HFFc6 (cell line): Measurements from ENCODE around the gene DNAH1. TPM values are rescaled to one million over a fixed set of nuclear protein-coding genes. Genes with fewer than 3 reads are reported as not detected.

Experiments used
- DNase-seq: peaks from one replicate; pipeline ENCODE4 v3.0.0-alpha.2; 2018
- H3K27ac Mint-ChIP-seq: 2 replicates; pipeline ENCODE4 v1.8.0; 2020; ENCODE audit warnings: mild to moderate bottlenecking, mixed read lengths
- H3K27me3 Mint-ChIP-seq: 2 replicates; pipeline ENCODE4 v1.8.0; 2021; ENCODE audit warnings: mild to moderate bottlenecking, moderate library complexity, mixed read lengths; ENCODE audit not compliant: insufficient read depth
- H3K36me3 Mint-ChIP-seq: 2 replicates; pipeline ENCODE4 v1.8.0; 2021; ENCODE audit warnings: low read depth, mixed read lengths
- H3K4me1 Mint-ChIP-seq: 2 replicates; pipeline ENCODE4 v1.8.0; 2020; ENCODE audit warnings: low read depth, mixed read lengths
- H3K4me3 Mint-ChIP-seq: 2 replicates; pipeline ENCODE4 v1.8.0; 2020; ENCODE audit warnings: mild to moderate bottlenecking, moderate library complexity, mixed read lengths
- H3K9me3 Mint-ChIP-seq: 2 replicates; pipeline ENCODE4 v1.8.0; 2020; ENCODE audit warnings: mild to moderate bottlenecking, mixed read lengths
- CTCF ChIP-seq: fragments of 200-600 bp; sonication (generic); IDR thresholded peaks from 2 replicates; pipeline ENCODE4 v1.5.0; 2021; ENCODE audit warnings: antibody characterized with exemption, mild to moderate bottlenecking
- total RNA-seq, 6 experiments: library from RNA; stranded (reverse); fragmentation: NEBNext Ultra II Directional; extraction: Animal tissue kit (Norgen Biotek cat#: 25700); gene quantifications; 2 replicates in 1 of 6; 3 replicates in 5 of 6; pipeline ENCODE4 v1.2.3, GENCODE V29; 2021

DNAH1 gene
- total RNA-seq, 6 experiments from 2014 or later: 1.4 to 2.1 (median 1.8) TPM

DNA sequence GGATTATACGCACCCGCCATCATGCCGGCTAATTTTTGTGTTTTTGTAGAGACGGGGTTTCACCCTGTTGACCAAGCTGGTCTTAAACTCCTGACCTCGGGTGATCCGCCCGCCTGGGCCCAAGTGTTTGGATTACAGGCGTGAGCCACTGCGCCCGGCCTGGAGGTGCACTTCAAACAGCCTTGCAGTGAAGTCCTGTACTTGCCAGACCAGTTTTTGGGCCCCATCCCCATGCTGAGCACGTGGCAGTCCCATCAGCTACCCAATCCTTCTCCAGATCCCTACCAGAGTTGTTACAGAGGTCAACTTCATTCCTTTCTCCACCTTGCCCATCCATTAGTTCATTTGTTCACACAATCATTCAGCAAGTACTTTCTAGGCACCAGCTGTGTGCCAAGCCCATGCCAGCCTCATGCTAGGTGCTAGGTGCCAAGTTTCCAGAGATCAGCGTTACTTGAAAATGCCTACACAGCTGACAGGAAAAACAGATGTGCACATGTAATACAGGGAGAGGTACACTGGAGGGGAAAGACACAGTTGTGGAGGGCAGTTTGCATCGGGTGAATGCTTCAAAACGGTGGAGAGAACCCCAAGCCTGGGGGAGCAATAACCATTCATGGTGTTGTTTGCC lies 2.2 kb downstream of the DNAH1 start:
- H3K27ac Mint-ChIP-seq: no peak overlapping the region

GRCh38 chr3:52319921-52320595 lies 3.9 kb downstream of the DNAH1 start:
- Mint-ChIP-seq H3K9me3 (no peaks in the 10 kb centered on the region), H3K4me1 (no peaks in the 10 kb centered on the region; the same call in 1 of the 2 replicates), H3K36me3 (no peaks in the 10 kb centered on the region), H3K4me3 (no peak overlapping the region), H3K27ac (no peak overlapping the region), H3K27me3 (peaks cover 1% of the 10 kb centered on the region; the same call in 1 of the 2 replicates)
- no peak for DNase-seq
- TF ChIP-seq CTCF: no peak

More for the DNA sequence above, 2.2 kb downstream of the DNAH1 start:
- DNase-seq: no peak
- H3K27me3 Mint-ChIP-seq: peaks cover 3% of the 10 kb centered on the region
- H3K9me3 Mint-ChIP-seq: no peaks in the 10 kb centered on the region
- no peak for TF ChIP-seq CTCF
- H3K36me3 Mint-ChIP-seq: no peaks in the 10 kb centered on the region
- H3K4me3 Mint-ChIP-seq: no peak overlapping the region
- H3K4me1 Mint-ChIP-seq: peaks cover 15% of the 10 kb centered on the region

GRCh38 chr3:52321481-52321880 lies 5.4 kb downstream of the DNAH1 start:
- Mint-ChIP-seq H3K36me3 (no peaks in the 10 kb centered on the region), H3K27ac (no peak overlapping the region), H3K27me3 (peaks cover 1% of the 10 kb centered on the region; the same call in 1 of the 2 replicates), H3K4me3 (no peak overlapping the region), H3K4me1 (no peaks in the 10 kb centered on the region; the same call in 1 of the 2 replicates), H3K9me3 (no peaks in the 10 kb centered on the region)
- no peak for TF ChIP-seq CTCF
- DNase-seq: no peak

DNA sequence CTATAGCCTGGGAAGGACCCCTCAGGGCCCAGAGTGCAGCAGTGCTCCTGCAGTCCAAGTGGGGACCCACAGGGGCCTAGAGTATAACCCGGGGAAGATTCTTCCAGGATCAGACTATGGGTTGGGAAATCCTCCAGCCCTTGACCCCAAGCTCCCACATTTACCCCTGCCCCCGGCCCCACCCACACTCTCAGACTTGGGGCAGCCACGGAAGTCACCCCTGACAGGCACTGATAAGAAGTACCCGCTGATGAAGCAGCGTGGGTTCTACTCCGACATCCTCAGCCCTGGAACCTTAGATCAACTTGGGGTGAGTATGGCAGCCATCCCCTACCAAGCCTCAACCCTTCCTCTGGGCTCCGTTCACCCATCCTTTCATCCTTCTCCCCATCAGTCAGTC lies 6.3 kb downstream of the DNAH1 start:
- Mint-ChIP-seq H3K36me3 (no peaks in the 10 kb centered on the region), H3K9me3 (no peaks in the 10 kb centered on the region), H3K4me1 (no peaks in the 10 kb centered on the region; the same call in 1 of the 2 replicates), H3K4me3 (no peak overlapping the region), H3K27ac (no peak overlapping the region), H3K27me3 (peaks cover 1% of the 10 kb centered on the region; the same call in 1 of the 2 replicates)
- no peak for DNase-seq
- TF ChIP-seq CTCF: no peak

- Mint-ChIP-seq H3K27me3 (peaks cover 1% of the 10 kb centered on the region; the same call in 1 of the 2 replicates), H3K4me3 (no peak overlapping the region), H3K4me1 (no peaks in the 10 kb centered on the region; the same call in 1 of the 2 replicates), H3K9me3 (no peaks in the 10 kb centered on the region), H3K36me3 (no peaks in the 10 kb centered on the region), H3K27ac (no peak overlapping the region)
- no peak for DNase-seq
- TF ChIP-seq CTCF: no peak
These were observed 7.6 kb downstream of the DNAH1 start for GRCh38 chr3:52323526-52324295.
